Heart left ventricle (tissue), 13 donors: Measurements from ENCODE around the gene NINJ2.
"Not testable (repeated sequence)": the region's sequence is repeated elsewhere in the genome, so short reads cannot be mapped to it uniquely, and the experiment has no call there.

Experiments
- CTCF ChIP-seq, 12 donors: fragments of 200-600 bp; sonication (generic) in 4 of 12; IDR thresholded peaks; one replicate each; pipeline versions ENCODE4 v1.5.0 to v1.8.0; 2018 to 2022; ENCODE audit warnings: antibody characterized with exemption in 12 of 12, mild to moderate bottlenecking in 5 of 12
- POLR2A ChIP-seq, 2 donors: fragments of 450-650 bp; IDR thresholded peaks; one replicate each; pipeline ENCODE4 v1.6.1; 2017; ENCODE audit warnings: antibody characterized with exemption in 2 of 2, mild to moderate bottlenecking in 2 of 2, moderate library complexity in 2 of 2
- donor health status: ischemic (EF 13 %, LVEDD 7.1; RV severe dilation, severe dysfunction).
- donor health status: DM: no; HTN: yes; CAD: no.
- donor health status: DM: no; HTN: no; CAD: no.
- donor health status: ischemic (EF 25% LVEDD 6.9; RV normal size, moderate dysfunction).
- donor health status: ischemic (EF 25% LVEDD 5.7; RV mildly dilated, moderate dysfunction).
- donor health status: ischemic (EF 35%, LVEDD 5.7; RV mildly dilated, moderate dysfunction).
- donor health status: nonischemic (EF 11% LVEDD 7.7; RV severe dilation, severe dysfunction).
- donor health status: DM: yes; HTN: yes; CAD: no.
- donor health status: PGD.
- donor health status: ischemic (EF 29% LVEDD 5.4; RV normal size, mild dysfunction).
- donor health status: nonischemic (EF 23%, LVEDD 6.1; RV moderate dilation, normal function).

DNA sequence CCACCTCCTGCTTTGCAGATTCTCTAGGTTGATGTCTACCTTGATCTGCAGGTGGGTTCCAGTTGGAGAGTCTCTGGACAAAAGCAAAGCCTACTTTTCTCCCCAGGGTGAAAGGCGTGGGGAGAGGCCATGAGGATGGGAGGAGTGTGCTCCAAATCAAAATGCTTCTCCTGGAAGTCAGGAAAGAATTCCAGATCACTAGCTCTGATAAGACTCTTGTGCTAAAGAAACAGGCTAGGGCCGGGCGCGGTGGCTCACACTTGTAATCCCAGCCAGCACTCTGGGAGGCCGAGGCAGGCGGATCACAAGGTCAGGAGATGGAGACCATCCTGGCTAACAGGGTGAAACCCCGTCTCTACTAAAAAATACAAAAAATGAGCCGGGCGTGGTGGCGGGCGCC lies 21.9 kb downstream of the NINJ2 start:
- TF ChIP-seq CTCF, POLR2A (IDR thresholded peaks at IDR 0.05): not testable (repeated sequence)
